Activated CD8-positive, alpha-beta T cell treated with anti-CD3 and anti-CD28 coated beads for 36 hours (primary cell): Measurements from ENCODE around the gene SEMA4D. TPM values are rescaled to one million over a fixed set of nuclear protein-coding genes. Genes with fewer than 3 reads are reported as not detected.

Source experiments
- ATAC-seq: fragments of 200-7000 bp; cut with Tn5 transposase; one replicate; pipeline ENCODE4 v1.10.0; 2021; ENCODE audit warnings: mild to moderate bottlenecking, moderate library complexity
- CTCF ChIA-PET: fragments of 350-600 bp; sonication (Branson Sonifier 250); formaldehyde crosslinking; loops from one replicate; lab custom pipeline; 2021; ENCODE audit warnings: antibody characterized with exemption; lab: Charles Lee
- POLR2A ChIA-PET: fragments of 350-600 bp; sonication (Branson Sonifier 250); formaldehyde crosslinking; loops from one replicate; lab custom pipeline; 2021; ENCODE audit warnings: antibody characterized with exemption; lab: Charles Lee
- DNase-seq: peaks from one replicate; pipeline ENCODE4 v3.0.0-alpha.2; 2020
- H3K27ac Mint-ChIP-seq: one replicate; pipeline ENCODE4 v1.8.0; 2021; ENCODE audit warnings: mild to moderate bottlenecking, mixed read lengths
- H3K27me3 Mint-ChIP-seq: one replicate; pipeline ENCODE4 v1.8.0; 2021; ENCODE audit warnings: mixed read lengths
- H3K36me3 Mint-ChIP-seq: one replicate; pipeline ENCODE4 v1.8.0; 2021; ENCODE audit warnings: low read depth, mixed read lengths
- H3K4me1 Mint-ChIP-seq: one replicate; pipeline ENCODE4 v1.8.0; 2021; ENCODE audit warnings: low read depth, mixed read lengths
- H3K4me3 Mint-ChIP-seq: one replicate; pipeline ENCODE4 v1.8.0; 2021; ENCODE audit warnings: mild to moderate bottlenecking, moderate library complexity, mixed read lengths
- H3K9me3 Mint-ChIP-seq: one replicate; pipeline ENCODE4 v1.8.0; 2021; ENCODE audit warnings: mixed read lengths
- CTCF ChIP-seq: fragments of 200-600 bp; IDR thresholded peaks from one replicate; pipeline ENCODE4 v1.8.0; 2022; ENCODE audit warnings: antibody characterized with exemption, mild to moderate bottlenecking
- intact Hi-C: fragments of 100-400 bp; cut with micrococcal nuclease; formaldehyde crosslinking; loops from one replicate; pipeline ENCODE4 v1.10.0; 2022
- total RNA-seq, 2 experiments: library from RNA; stranded (reverse); gene quantifications; one replicate each; pipeline ENCODE4 v1.2.3, GENCODE V29; 2021

Gene SEMA4D
- total RNA-seq, 2 experiments from 2014 or later: 290 to 317 TPM

GRCh38 chr9:89525446-89526374 lies 27.8 kb upstream of the SEMA4D start:
- H3K27me3 Mint-ChIP-seq: no peaks in the 10 kb centered on the region
- no peak for TF ChIP-seq CTCF
- CTCF ChIA-PET: interaction anchor here (0.8 to 6.7 kb wide), 4 partner anchors 8 to 23 kb away, joined by 3 to 51 read pairs (median 4); no protein-coding TSS in a partner anchor
- H3K4me3 Mint-ChIP-seq: no peak overlapping the region
- peaks cover 12% of the 10 kb centered on the region for H3K9me3 Mint-ChIP-seq
- POLR2A ChIA-PET: interaction anchor here (0.9 to 2.7 kb wide), 7 partner anchors 8 to 42 kb away, joined by 3 to 10 read pairs (median 4); no protein-coding TSS in a partner anchor
- H3K27ac Mint-ChIP-seq: peak overlapping the region; percentile 60
- intact Hi-C loops: no loop called here
- ATAC-seq (no peak), DNase-seq (no peak)
- peaks cover 91% of the 10 kb centered on the region for H3K4me1 Mint-ChIP-seq
- peaks cover 4% of the 10 kb centered on the region for H3K36me3 Mint-ChIP-seq

GRCh38 chr9:89524963-89525362 lies 27.1 kb upstream of the SEMA4D start:
- ChIA-PET POLR2A (interaction anchor here (1.0 to 2.7 kb wide), 5 partner anchors 9 to 41 kb away, joined by 3 to 8 read pairs (median 4); no protein-coding TSS in a partner anchor), CTCF (interaction anchor here (0.8 to 6.7 kb wide), 3 partner anchors 9 to 24 kb away, joined by 3 to 51 read pairs (median 5); no protein-coding TSS in a partner anchor)
- no peak for TF ChIP-seq CTCF
- Mint-ChIP-seq H3K4me1 (peaks cover 91% of the 10 kb centered on the region), H3K4me3 (no peak overlapping the region), H3K36me3 (peaks cover 1% of the 10 kb centered on the region), H3K27me3 (no peaks in the 10 kb centered on the region), H3K9me3 (peaks cover 9% of the 10 kb centered on the region), H3K27ac (peak overlapping the region; percentile 97)
- no peak for ATAC-seq
- intact Hi-C loops: no loop called here
- DNase-seq: no peak

GRCh38 chr9:89523948-89524347 lies 26.0 kb upstream of the SEMA4D start:
- ChIA-PET CTCF (interaction anchor here (1.8 to 2.6 kb wide), 4 partner anchors 10 to 25 kb away, joined by 6 to 12 read pairs (median 10); no protein-coding TSS in a partner anchor), POLR2A (interaction anchor here (1.0 to 2.7 kb wide), 8 partner anchors 9 to 104 kb away, joined by 3 to 24 read pairs (median 8); no protein-coding TSS in a partner anchor)
- Mint-ChIP-seq H3K4me1 (peaks cover 91% of the 10 kb centered on the region), H3K4me3 (no peak overlapping the region), H3K9me3 (peaks cover 9% of the 10 kb centered on the region), H3K36me3 (peaks cover 1% of the 10 kb centered on the region), H3K27ac (peak overlapping the region; percentile 97), H3K27me3 (no peaks in the 10 kb centered on the region)
- ATAC-seq (peak; percentile 48), DNase-seq (peak; percentile 70)
- TF ChIP-seq CTCF: no peak
- intact Hi-C loops: loop anchor here (2.0 kb wide), 1 partner anchor 25 kb away; the partner anchor contains the start of gene SEMA4D

- Mint-ChIP-seq H3K9me3 (peaks cover 3% of the 10 kb centered on the region), H3K27me3 (no peaks in the 10 kb centered on the region), H3K27ac (peak overlapping the region; percentile 97), H3K4me3 (peak overlapping the region; percentile 64), H3K4me1 (peaks cover 91% of the 10 kb centered on the region), H3K36me3 (peaks cover 1% of the 10 kb centered on the region)
- POLR2A ChIA-PET: interaction anchor here (0.5 to 2.7 kb wide), 14 partner anchors 10 to 103 kb away, joined by 3 to 24 read pairs (median 6); no protein-coding TSS in a partner anchor
- no peak for TF ChIP-seq CTCF
- DNase-seq: no peak
- peak; percentile 4 for ATAC-seq
- intact Hi-C loops: loop anchor here (2.0 kb wide), 1 partner anchor 24 kb away; the partner anchor contains the start of gene SEMA4D
- CTCF ChIA-PET: interaction anchor here (1.1 to 2.6 kb wide), 7 partner anchors 11 to 95 kb away, joined by 4 to 12 read pairs (median 8); no protein-coding TSS in a partner anchor
Observed at GRCh38 chr9:89522959-89523285, 25.0 kb upstream of the SEMA4D start.
